ENCODE measurements around the gene CD79A. TPM values are rescaled to one million over a fixed set of nuclear protein-coding genes. Genes with fewer than 3 reads are reported as not detected.

CD79A gene
- total RNA-seq, 1 donor from 2014 or later: not detected

- H3K27ac Mint-ChIP-seq (ENCODE audit: unreplicated experiment): no peak overlapping the region
- H3K27me3 Mint-ChIP-seq (ENCODE audit: low read depth): peaks cover 43% of the 10 kb centered on the region
- H3K36me3 Mint-ChIP-seq (ENCODE audit: low read depth): peaks cover 3% of the 10 kb centered on the region
- no peak for DNase-seq (ENCODE audit: low spot score)
- no peaks in the 10 kb centered on the region for H3K9me3 Mint-ChIP-seq (ENCODE audit: low read depth)
- peaks cover 7% of the 10 kb centered on the region for H3K4me1 Mint-ChIP-seq (ENCODE audit: low read depth)
- peak overlapping the region; percentile 59 for H3K4me3 Mint-ChIP-seq (ENCODE audit: unreplicated experiment)
- TF ChIP-seq, protein P1, sequence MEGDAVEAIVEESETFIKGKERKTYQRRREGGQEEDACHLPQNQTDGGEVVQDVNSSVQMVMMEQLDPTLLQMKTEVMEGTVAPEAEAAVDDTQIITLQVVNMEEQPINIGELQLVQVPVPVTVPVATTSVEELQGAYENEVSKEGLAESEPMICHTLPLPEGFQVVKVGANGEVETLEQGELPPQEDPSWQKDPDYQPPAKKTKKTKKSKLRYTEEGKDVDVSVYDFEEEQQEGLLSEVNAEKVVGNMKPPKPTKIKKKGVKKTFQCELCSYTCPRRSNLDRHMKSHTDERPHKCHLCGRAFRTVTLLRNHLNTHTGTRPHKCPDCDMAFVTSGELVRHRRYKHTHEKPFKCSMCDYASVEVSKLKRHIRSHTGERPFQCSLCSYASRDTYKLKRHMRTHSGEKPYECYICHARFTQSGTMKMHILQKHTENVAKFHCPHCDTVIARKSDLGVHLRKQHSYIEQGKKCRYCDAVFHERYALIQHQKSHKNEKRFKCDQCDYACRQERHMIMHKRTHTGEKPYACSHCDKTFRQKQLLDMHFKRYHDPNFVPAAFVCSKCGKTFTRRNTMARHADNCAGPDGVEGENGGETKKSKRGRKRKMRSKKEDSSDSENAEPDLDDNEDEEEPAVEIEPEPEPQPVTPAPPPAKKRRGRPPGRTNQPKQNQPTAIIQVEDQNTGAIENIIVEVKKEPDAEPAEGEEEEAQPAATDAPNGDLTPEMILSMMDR (IDR thresholded peaks at IDR 0.05): peak; percentile 20
Measured at GRCh38 chr19:41928754-41929535, 51.9 kb downstream of the CD79A start.

GRCh38 chr19:41929536-41930071 is 52.5 kb downstream of the CD79A start:
- no peak for DNase-seq (ENCODE audit: low spot score)
- TF ChIP-seq, protein P1 (IDR thresholded peaks at IDR 0.05): no peak
- H3K27me3 Mint-ChIP-seq (ENCODE audit: low read depth): peaks cover 48% of the 10 kb centered on the region
- no peak overlapping the region for H3K27ac Mint-ChIP-seq (ENCODE audit: unreplicated experiment)
- no peak overlapping the region for H3K4me3 Mint-ChIP-seq (ENCODE audit: unreplicated experiment)
- peaks cover 7% of the 10 kb centered on the region for H3K4me1 Mint-ChIP-seq (ENCODE audit: low read depth)
- no peaks in the 10 kb centered on the region for H3K9me3 Mint-ChIP-seq (ENCODE audit: low read depth)
- peaks cover 3% of the 10 kb centered on the region for H3K36me3 Mint-ChIP-seq (ENCODE audit: low read depth)

DNA sequence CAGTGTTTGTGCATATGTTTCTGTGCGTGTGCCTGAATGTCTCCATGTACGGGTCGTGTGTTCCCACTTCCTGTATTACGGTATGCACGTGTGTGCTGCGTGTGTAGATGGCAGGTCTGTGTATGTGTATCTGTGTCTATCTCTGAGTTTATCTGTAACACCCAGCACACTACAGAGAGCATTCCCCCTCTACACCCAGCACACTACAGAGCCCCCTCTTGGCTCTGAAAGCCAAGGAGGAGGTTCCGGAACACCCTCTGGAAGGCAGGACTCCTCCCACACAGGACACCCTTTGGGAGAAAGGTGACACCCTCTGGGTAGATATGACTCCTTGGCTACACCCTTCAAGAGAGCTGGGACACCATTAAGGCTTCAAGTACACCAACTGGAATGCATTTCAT is 53.2 kb downstream of the CD79A start:
- Mint-ChIP-seq H3K27ac (ENCODE audit: unreplicated experiment) (no peak overlapping the region), H3K27me3 (ENCODE audit: low read depth) (peaks cover 54% of the 10 kb centered on the region), H3K9me3 (ENCODE audit: low read depth) (no peaks in the 10 kb centered on the region), H3K36me3 (ENCODE audit: low read depth) (peaks cover 3% of the 10 kb centered on the region), H3K4me3 (ENCODE audit: unreplicated experiment) (no peak overlapping the region), H3K4me1 (ENCODE audit: low read depth) (peaks cover 7% of the 10 kb centered on the region)
- no peak for DNase-seq (ENCODE audit: low spot score)
- TF ChIP-seq, protein P1 (IDR thresholded peaks at IDR 0.05): no peak

Small RNAs within 50 kb of the gene (microRNA-seq; reads per million reads assigned to microRNA genes)
- gene MIR6797 (ENCODE audit: borderline number of aligned reads): not detected

Other genes with a start within 250 kb of the CD79A start
- not detected in 3 replicates for gene CEACAM7, start 189.0 kb upstream of the CD79A start, total RNA-seq
- gene CEACAM5, start 168.7 kb upstream of the CD79A start, total RNA-seq: not detected in 3 replicates
- gene CEACAM6, start 121.7 kb upstream of the CD79A start, total RNA-seq: not detected in 3 replicates
- not detected in 3 replicates for gene CEACAM3, start 80.7 kb upstream of the CD79A start, total RNA-seq
- gene LYPD4, start 32.6 kb upstream of the CD79A start, total RNA-seq: not detected in 3 replicates
- not detected in 3 replicates for gene DMRTC2, start 32.2 kb upstream of the CD79A start, total RNA-seq
- 1,424 to 1,797 TPM (median 1,457 TPM) in 3 replicates for gene RPS19, start 17.0 kb upstream of the CD79A start, total RNA-seq
- gene ARHGEF1, start 5.9 kb downstream of the CD79A start, total RNA-seq: 70.5 to 105 TPM (median 73.2 TPM) in 3 replicates
- 0.27 to 0.44 TPM (median 0.35 TPM) in 3 replicates for gene ERFL, start 51.2 kb downstream of the CD79A start, total RNA-seq
- gene RABAC1, start 82.0 kb downstream of the CD79A start, total RNA-seq: 282 to 302 TPM (median 295 TPM) in 3 replicates
- gene ATP1A3, start 117.0 kb downstream of the CD79A start, total RNA-seq: 0.10 to 0.85 TPM (median 0.64 TPM) in 3 replicates
- gene GRIK5, start 192.9 kb downstream of the CD79A start, total RNA-seq: 0.36 to 0.59 TPM (median 0.37 TPM) in 3 replicates
- gene ZNF574, start 198.9 kb downstream of the CD79A start, total RNA-seq: 11.2 to 13.0 TPM (median 12.4 TPM) in 3 replicates

Measured in chondrocyte (in vitro differentiated cells).